Measurements from ENCODE around the gene SLC17A9. TPM values are rescaled to one million over a fixed set of nuclear protein-coding genes. Genes with fewer than 3 reads are reported as not detected.
A peak's percentile ranks its signal among the peaks of the same experiment; 100 is the strongest.

SLC17A9 gene
- total and polyA plus RNA-seq, 2 of the 8 experiments (the other 6 are each of a cell fraction or from before 2014, with no cell fraction given), result 23.5 to 35.2 TPM

DNA sequence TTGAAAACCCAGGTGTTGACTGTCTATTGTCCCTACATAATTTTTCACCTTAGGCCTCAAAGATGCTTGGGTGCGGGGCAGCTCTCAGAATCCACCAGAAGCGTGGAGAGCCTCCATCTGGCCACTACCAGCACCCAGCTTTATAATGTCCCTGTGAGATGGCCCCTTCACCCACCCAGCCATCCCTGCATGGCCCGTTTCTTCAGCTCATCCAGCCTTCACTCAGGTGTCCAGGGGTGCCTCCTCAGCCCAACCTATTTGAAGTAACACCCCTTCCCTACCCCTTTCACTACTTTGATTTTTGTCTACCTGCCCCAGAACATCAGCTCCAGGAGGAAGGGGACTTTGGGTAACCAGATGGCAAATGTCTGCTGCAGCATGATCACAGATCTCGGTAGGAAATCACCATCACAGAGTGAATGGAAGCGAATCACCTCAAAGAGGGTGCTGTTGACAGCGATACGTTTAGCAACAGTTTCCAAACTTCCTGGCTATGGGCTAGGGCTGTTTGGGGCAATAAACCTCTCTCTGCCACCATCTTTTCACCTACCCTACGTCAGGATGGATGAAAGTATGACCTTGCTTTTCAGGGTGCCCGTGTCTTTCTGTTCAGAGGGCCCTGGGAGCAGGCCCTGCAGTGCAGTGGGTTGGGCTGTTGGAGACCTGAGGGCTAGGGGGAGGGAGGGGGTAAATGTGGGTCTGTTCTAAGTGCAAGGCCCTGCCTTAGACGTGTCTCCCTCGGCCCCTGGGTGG lies 1.2 kb upstream of the SLC17A9 start:
- Histone ChIP-seq H3K23ac (ENCODE audit: insufficient read length) (no peak overlapping the region), H3K23me2 (ENCODE audit: low read depth, low read length) (peaks cover 11% of the 10 kb centered on the region; the same call in 1 of the 2 replicates), H4K20me1 (replicated peaks in 1 of 2; ENCODE audit: control insufficient read depth in 1 of 2, insufficient read depth in 2 of 2, low read length in 2 of 2) (peaks cover 4 to 12% of the 10 kb centered on the region in 2 experiments), H3K14ac (ENCODE audit: insufficient read length) (no peak overlapping the region), H3K4me2 (ENCODE audit: insufficient read depth in 1 of 2, low read depth in 2 of 2, low read length in 2 of 2) (no peak overlapping the region; a peak in 1 of 4 replicates), H2BK15ac (ENCODE audit: low read length) (no peak overlapping the region), H2BK120ac (replicated peaks; ENCODE audit: low read depth, low read length) (no peak overlapping the region), H2AFZ (ENCODE audit: low read length) (no peak overlapping the region), H3K18ac (ENCODE audit: extremely low read depth, low read length) (no peak overlapping the region), H4K91ac (replicated peaks; ENCODE audit: insufficient read length, low read length) (no peak overlapping the region), H2BK20ac (ENCODE audit: low read length) (no peak overlapping the region), H4K5ac (ENCODE audit: insufficient read length, low read depth, low read length) (no peak overlapping the region), H3K56ac (replicated peaks; ENCODE audit: insufficient read length, low read depth, low read length) (no peak overlapping the region), H3K79me1 (ENCODE audit: low read depth, low read length) (peaks cover 7% of the 10 kb centered on the region; the same call in 1 of the 2 replicates), H4K8ac (ENCODE audit: extremely low read depth, insufficient read depth, low read length) (no peak overlapping the region; the same call in 1 of the 2 replicates), H3K9me3 (ENCODE audit: insufficient read depth in 2 of 2, low read depth in 1 of 2, low read length in 1 of 2) (no peaks in the 10 kb centered on the region), H3K4ac (replicated peaks; ENCODE audit: insufficient read length, low read depth, low read length) (no peak overlapping the region), H3K27me3 (replicated peaks in 1 of 4; ENCODE audit: control insufficient read depth in 3 of 4, extremely low read depth in 1 of 4, insufficient read depth in 3 of 4, low read length in 3 of 4) (no peaks in the 10 kb centered on the region), H2BK12ac (ENCODE audit: low read depth, low read length) (no peak overlapping the region; the same call in 1 of the 2 replicates), H3K4me3 (ENCODE audit: extremely low read depth in 1 of 4, insufficient read depth in 2 of 4, low read depth in 3 of 4, low read length in 4 of 4) (no peak overlapping the region), H3K4me1 (replicated peaks in 1 of 4; ENCODE audit: control insufficient read depth in 3 of 4, insufficient read depth in 4 of 4, low read length in 3 of 4) (peaks cover 2 to 23% (median 17%) of the 10 kb centered on the region in 4 experiments), H2BK5ac (ENCODE audit: low read depth, low read length) (peak overlapping the region; percentile 28; the same call in 1 of the 2 replicates), H2AK5ac (ENCODE audit: low read depth, low read length) (no peak overlapping the region), H3K36me3 (ENCODE audit: control insufficient read depth in 2 of 4, insufficient read depth in 4 of 4, low read length in 3 of 4) (peaks cover 6 to 33% (median 15%) of the 10 kb centered on the region in 4 experiments), H3K27ac (ENCODE audit: low read depth, low read length) (no peak overlapping the region), H3K79me2 (ENCODE audit: control insufficient read depth in 1 of 2, insufficient read depth in 2 of 2, low read length in 2 of 2) (peaks cover 0 to 37% of the 10 kb centered on the region in 2 experiments; a peak in 2 of 4 replicates), H3K9ac (replicated peaks in 1 of 4; ENCODE audit: extremely low read depth in 1 of 4, low read depth in 3 of 4, low read length in 3 of 4) (no peak overlapping the region)
- CTCF ChIA-PET (ENCODE audit: partially characterized antibody), result interaction anchor here (0.6 to 7.0 kb wide), 5 partner anchors 14 to 89 kb away, joined by 3 to 50 read pairs (median 4); no protein-coding TSS in a partner anchor
- FAIRE-seq (no peak), DNase-seq (ENCODE audit: low read depth in 1 of 2, low spot score in 2 of 2) (no peak)
- TF ChIP-seq SP2 (IDR thresholded peaks at IDR 0.05; ENCODE audit: low read length), result no peak
- WGBS, 2 experiments (ENCODE audit: extremely low coverage in 1 of 2, insufficient coverage in 1 of 2, insufficient read length in 1 of 2, insufficient replicate concordance in 2 of 2, low coverage in 1 of 2, low lambda C conversion rate in 2 of 2, missing lambda C conversion rate in 1 of 2), result 88% methylated on average over 11 of the region's 11 CpGs; no CpG with 5 or more reads in 1 of the 2 experiments
- POLR2A ChIA-PET (ENCODE audit: partially characterized antibody), result interaction anchor here (3.6 to 19.4 kb wide), 3 partner anchors 15 to 50 kb away, joined by 14 to 363 read pairs (median 59); partner anchors contain the start of genes DIDO1 and GID8

Measured in H1 (cell line).